ENCODE measurements around the gene NANP.

DNA sequence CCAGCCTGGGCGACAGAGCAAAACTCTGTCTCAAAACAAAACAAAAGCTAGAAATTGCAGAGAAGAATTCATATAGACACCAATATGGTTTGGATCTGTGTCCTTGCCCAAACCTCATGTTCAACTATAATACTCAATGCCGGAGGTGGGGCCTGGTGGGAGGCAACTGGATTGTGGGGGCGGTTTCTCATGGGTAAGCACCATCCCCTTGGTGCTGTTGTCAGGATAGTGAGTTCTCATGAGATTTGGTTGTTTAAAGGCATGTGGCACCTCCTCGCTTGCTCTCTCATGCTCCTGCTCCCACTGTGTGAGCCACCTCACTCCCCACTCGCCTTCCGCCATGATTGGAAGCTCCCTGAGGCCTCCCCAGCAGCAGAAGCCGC lies 53.7 kb downstream of the NANP start:
- TF ChIP-seq, protein P1, sequence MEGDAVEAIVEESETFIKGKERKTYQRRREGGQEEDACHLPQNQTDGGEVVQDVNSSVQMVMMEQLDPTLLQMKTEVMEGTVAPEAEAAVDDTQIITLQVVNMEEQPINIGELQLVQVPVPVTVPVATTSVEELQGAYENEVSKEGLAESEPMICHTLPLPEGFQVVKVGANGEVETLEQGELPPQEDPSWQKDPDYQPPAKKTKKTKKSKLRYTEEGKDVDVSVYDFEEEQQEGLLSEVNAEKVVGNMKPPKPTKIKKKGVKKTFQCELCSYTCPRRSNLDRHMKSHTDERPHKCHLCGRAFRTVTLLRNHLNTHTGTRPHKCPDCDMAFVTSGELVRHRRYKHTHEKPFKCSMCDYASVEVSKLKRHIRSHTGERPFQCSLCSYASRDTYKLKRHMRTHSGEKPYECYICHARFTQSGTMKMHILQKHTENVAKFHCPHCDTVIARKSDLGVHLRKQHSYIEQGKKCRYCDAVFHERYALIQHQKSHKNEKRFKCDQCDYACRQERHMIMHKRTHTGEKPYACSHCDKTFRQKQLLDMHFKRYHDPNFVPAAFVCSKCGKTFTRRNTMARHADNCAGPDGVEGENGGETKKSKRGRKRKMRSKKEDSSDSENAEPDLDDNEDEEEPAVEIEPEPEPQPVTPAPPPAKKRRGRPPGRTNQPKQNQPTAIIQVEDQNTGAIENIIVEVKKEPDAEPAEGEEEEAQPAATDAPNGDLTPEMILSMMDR (IDR thresholded peaks at IDR 0.05) = no peak
- no peak for TF ChIP-seq POLR2A (IDR thresholded peaks at IDR 0.05)

Data from esophagus squamous epithelium (tissue), 4 donors.